Measurements from ENCODE around the gene RUFY1. TPM values are rescaled to one million over a fixed set of nuclear protein-coding genes. Genes with fewer than 3 reads are reported as not detected.

Gene RUFY1
- total RNA-seq, 4 donors from 2014 or later = 25.0 to 133 (median 63.6) TPM

GRCh38 chr5:179599100-179599499 lies 48.7 kb downstream of the RUFY1 start:
- no peak overlapping the region for H3K27ac ChIP-seq
- H3K9me3 ChIP-seq = no peaks in the 10 kb centered on the region
- no peaks in the 10 kb centered on the region for H3K27me3 ChIP-seq
- H3K4me3 ChIP-seq = no peak overlapping the region
- H3K36me3 ChIP-seq = peaks cover 0 to 90% (median 0%) of the 10 kb centered on the region in 3 donors
- TF ChIP-seq POLR2A (IDR thresholded peaks at IDR 0.05) (no peak), CTCF (IDR thresholded peaks at IDR 0.05) (no peak)
- peak in 1 of 3 donors; percentile 38 for DNase-seq
- no peaks in the 10 kb centered on the region for H3K4me1 ChIP-seq

- Histone ChIP-seq H3K27me3 (no peaks in the 10 kb centered on the region), H3K4me3 (no peak overlapping the region), H3K36me3 (peaks cover 0 to 93% (median 0%) of the 10 kb centered on the region in 3 donors), H3K4me1 (no peaks in the 10 kb centered on the region), H3K27ac (no peak overlapping the region), H3K9me3 (no peaks in the 10 kb centered on the region)
- no peak for DNase-seq
- no peak for TF ChIP-seq CTCF (IDR thresholded peaks at IDR 0.05)
- TF ChIP-seq POLR2A (IDR thresholded peaks at IDR 0.05) = no peak
Measured at GRCh38 chr5:179599566-179599965, 49.2 kb downstream of the RUFY1 start.

DNA sequence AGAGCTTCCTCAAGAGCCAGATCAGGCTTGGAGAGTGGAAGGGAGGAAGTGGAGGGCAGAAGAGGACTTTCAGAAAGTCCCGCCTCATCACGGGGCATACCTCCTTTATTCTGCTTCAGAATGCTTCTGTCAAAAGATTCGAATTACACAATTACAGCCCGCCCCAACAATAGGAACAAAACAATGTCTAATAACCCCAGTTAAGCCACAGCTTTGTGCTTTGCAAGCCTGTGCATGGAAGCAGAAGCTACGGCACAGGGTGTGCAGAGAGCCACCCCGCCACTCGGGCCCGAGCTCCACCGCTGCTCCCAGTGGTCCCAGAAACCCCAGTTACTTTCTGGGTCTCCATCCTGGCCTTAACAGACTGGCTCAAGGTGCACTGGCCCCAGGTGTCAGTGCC lies 49.6 kb downstream of the RUFY1 start:
- TF ChIP-seq POLR2A (IDR thresholded peaks at IDR 0.05) = no peak
- no peak for TF ChIP-seq CTCF (IDR thresholded peaks at IDR 0.05)
- no peaks in the 10 kb centered on the region for H3K4me1 ChIP-seq
- DNase-seq = peak in 1 of 3 donors; percentile 39
- H3K27me3 ChIP-seq = no peaks in the 10 kb centered on the region
- no peaks in the 10 kb centered on the region for H3K9me3 ChIP-seq
- peaks cover 0 to 92% (median 0%) of the 10 kb centered on the region in 3 donors for H3K36me3 ChIP-seq
- H3K4me3 ChIP-seq = no peak overlapping the region
- no peak overlapping the region for H3K27ac ChIP-seq

DNA sequence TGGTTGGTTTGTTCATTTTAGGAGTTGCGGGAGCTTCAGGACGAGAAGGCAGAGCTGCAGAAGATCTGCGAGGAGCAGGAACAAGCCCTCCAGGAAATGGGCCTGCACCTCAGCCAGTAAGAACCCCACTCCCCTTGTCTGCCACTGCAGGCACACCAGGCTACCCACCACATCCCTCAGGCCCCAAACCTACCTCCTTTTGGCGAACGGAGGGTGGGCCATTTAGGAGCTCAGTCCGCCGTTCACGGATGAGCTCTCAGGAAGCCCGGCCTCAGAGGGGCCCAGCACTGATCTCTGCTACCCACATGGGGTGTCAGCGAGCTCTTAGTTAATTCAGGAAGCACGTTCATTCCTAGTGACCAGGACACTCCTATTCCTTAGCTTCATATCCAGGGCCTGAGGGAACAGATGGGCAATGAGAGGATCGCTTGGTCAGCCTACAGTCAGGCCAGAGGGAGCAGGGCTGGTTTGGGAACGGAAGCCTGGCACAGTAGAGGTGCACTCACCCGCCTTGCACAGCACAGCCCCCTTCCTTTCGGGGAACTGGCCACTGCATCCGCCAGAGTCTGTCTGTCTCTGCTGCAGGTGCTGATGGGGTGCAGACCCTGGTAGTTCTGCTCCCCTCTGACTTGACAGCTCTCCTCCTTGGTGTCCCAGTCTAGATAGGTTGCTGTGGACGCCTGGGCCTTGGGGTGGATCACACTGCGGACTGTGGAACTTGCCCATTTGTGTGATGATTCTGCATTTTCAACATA lies 51.7 kb downstream of the RUFY1 start:
- peak in 1 of 3 donors; percentile 3 for DNase-seq
- H3K9me3 ChIP-seq = no peaks in the 10 kb centered on the region
- no peak overlapping the region for H3K27ac ChIP-seq
- TF ChIP-seq CTCF (IDR thresholded peaks at IDR 0.05) (no peak), POLR2A (IDR thresholded peaks at IDR 0.05) (no peak)
- no peak overlapping the region for H3K4me3 ChIP-seq
- no peaks in the 10 kb centered on the region for H3K4me1 ChIP-seq
- no peaks in the 10 kb centered on the region for H3K27me3 ChIP-seq
- peaks cover 0 to 86% (median 0%) of the 10 kb centered on the region in 3 donors for H3K36me3 ChIP-seq

- H3K36me3 ChIP-seq = peaks cover 0 to 86% (median 0%) of the 10 kb centered on the region in 3 donors
- no peaks in the 10 kb centered on the region for H3K27me3 ChIP-seq
- no peaks in the 10 kb centered on the region for H3K9me3 ChIP-seq
- no peak for TF ChIP-seq POLR2A (IDR thresholded peaks at IDR 0.05)
- TF ChIP-seq CTCF (IDR thresholded peaks at IDR 0.05) = no peak
- no peak overlapping the region for H3K4me3 ChIP-seq
- H3K27ac ChIP-seq = no peak overlapping the region
- no peaks in the 10 kb centered on the region for H3K4me1 ChIP-seq
- DNase-seq = no peak
Measured at GRCh38 chr5:179603308-179603707, 53.0 kb downstream of the RUFY1 start.
